Activated CD4-positive, alpha-beta T cell treated with anti-CD3 and anti-CD28 coated beads for 48 hours (primary cell): ENCODE data around the gene GPR148.
A peak's percentile ranks its signal among the peaks of the same experiment; 100 is the strongest.

Source experiments
- DNase-seq: peaks from one replicate; pipeline ENCODE4 v3.0.0-alpha.2; 2020

Gene GPR148

GRCh38 chr2:130754811-130755210 lies 25.9 kb downstream of the GPR148 start:
- DNase-seq: no peak

GRCh38 chr2:130755256-130756052 lies 26.6 kb downstream of the GPR148 start, which contains the start of gene AMER3:
Gene AMER3, plus strand, starts transcription at chr2:130755540. Its CDS starts 6,533 bp downstream, at chr2:130762073.
- DNase-seq: no peak

GRCh38 chr2:130756053-130756873 lies 27.4 kb downstream of the GPR148 start:
- peak; percentile 21 for DNase-seq

GRCh38 chr2:130756874-130757668 lies 28.2 kb downstream of the GPR148 start:
- no peak for DNase-seq

- DNase-seq: no peak
These were observed 31.3 kb downstream of the GPR148 start for GRCh38 chr2:130759906-130760753.

GRCh38 chr2:130760754-130761751 lies 32.2 kb downstream of the GPR148 start:
- DNase-seq: no peak

- DNase-seq: no peak
These were observed 33.4 kb downstream of the GPR148 start for GRCh38 chr2:130762031-130762909.

GRCh38 chr2:130762910-130763385 lies 34.1 kb downstream of the GPR148 start:
- DNase-seq: no peak

GRCh38 chr2:130763405-130763804 lies 34.5 kb downstream of the GPR148 start:
- no peak for DNase-seq

GRCh38 chr2:130764035-130764820 lies 35.4 kb downstream of the GPR148 start:
- no peak for DNase-seq

GRCh38 chr2:130764821-130765115 lies 35.9 kb downstream of the GPR148 start:
- DNase-seq: no peak

- no peak for DNase-seq
These were observed 36.6 kb downstream of the GPR148 start for GRCh38 chr2:130765464-130765863.

- DNase-seq: no peak
These were observed 37.2 kb downstream of the GPR148 start for GRCh38 chr2:130766037-130766436.

- no peak for DNase-seq
These were observed 38.0 kb downstream of the GPR148 start for GRCh38 chr2:130766711-130767407.

- DNase-seq: no peak
These were observed 38.5 kb downstream of the GPR148 start for GRCh38 chr2:130767408-130767775.

- no peak for DNase-seq
These were observed 39.5 kb downstream of the GPR148 start for GRCh38 chr2:130768191-130768855.

- no peak for DNase-seq
These were observed 40.6 kb downstream of the GPR148 start for GRCh38 chr2:130769343-130769907.
